ENCODE measurements around the gene OSBPL7.

Gene OSBPL7

DNA sequence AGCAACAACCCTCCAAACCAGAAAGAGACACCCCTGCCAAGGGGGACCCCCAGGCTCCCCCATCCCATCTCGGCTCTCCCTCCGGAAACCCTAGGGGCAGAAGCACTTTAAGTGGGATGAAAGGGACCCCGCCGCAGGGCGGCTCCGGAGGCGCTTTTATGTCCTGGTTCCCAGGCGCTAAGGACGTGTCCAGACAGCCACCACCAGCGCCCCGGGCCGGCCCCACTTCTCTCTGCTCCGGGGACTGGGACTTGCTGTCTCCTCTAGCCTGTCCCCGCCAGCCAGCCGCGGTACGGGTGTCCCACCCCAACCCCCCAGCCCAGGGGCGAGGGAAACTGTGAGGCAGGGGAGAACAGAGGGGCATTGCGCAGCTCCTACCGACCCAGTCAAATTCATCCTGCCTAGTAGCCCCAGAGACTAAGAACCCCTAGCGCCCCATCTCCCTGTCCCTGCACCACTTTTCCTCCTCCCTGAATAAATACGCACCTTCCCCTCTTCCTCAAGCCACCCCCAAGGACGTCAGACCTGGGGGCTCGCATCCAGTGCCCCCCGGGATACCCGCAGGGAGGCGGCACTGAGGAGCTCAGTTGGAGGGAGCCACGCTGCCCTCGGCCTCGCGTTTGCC, 25.2 kb upstream of the OSBPL7 start:
- no peak for DNase-seq

DNA sequence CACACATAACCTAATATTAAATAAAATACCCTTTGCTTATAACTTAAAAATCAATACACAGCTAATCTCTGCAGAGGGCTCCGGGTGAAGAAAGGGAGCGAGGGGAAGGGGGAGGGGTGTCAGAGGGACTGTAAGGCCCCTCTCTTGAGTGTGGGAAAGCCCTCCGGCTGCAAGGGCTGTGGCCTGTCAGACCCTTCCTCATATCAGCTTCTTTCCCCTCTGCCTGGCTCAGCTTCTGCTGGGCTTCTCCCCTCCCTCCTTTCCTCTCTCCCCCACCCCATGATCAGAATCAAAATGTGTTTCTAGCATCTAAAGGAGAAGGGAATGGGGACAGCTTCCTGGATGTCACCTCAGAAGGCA, 24.1 kb upstream of the OSBPL7 start:
- DNase-seq, result no peak

DNA sequence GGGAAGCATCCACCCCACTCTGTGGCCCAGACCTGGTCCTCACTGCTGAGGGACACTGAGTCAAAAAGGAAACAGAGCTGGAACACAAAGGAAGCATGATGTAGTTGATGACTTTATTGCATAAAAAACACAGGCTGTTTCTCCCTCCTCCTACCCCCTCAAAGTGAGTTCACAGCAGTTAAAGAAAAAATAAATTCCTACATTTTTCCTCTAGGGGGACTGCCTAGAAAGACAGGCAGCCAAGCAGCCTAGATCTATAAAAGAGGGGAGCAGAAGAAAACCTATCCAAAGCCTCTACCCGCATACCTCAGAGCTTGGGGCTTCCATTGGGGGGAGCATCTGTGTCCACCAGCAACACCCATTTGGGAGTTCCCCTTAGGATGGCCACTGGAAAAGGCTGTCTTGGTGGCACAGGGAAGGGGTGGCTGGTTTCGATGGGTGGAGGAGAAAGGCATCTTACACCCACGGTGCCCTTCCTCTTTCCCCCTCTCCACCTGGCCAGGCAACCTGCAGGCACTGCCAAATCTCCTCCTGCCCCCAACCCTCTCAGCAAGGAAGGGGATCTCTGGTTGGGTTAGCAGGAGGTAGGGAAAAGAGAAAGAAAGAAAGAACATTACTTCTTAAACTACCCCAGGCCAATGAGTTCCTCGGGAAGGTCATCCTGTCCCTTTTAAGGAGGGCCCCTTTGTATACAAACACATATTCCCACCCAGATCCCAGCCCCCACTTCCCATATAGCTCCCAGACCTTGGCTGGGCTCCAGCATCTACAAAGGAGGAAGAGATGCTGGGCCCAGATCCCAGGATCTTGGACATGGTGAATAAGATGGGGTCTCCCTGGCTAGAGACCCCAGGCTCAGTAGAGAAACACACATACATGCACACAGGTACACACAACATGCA, 23.5 kb upstream of the OSBPL7 start:
- DNase-seq, result no peak

DNA sequence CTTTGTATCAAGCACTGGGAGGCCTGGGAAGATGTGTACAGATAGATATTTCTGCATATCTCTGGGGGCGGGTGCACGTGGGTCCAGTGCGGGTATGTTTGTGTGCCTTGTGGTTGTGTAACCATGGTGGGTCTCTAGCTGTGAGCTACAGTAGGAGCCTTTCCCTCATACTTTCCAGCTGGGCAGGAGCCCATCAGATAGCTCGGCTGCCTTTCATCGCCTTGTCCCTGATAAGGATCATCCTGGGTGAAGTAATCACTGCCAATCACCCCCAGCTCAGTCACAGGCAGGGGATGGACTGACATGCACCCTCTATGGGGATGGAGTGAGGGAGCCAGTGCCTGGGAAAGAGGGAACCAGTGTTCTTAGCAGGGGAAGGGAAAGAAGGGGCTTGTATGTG, 22.6 kb upstream of the OSBPL7 start:
- DNase-seq, result no peak

DNA sequence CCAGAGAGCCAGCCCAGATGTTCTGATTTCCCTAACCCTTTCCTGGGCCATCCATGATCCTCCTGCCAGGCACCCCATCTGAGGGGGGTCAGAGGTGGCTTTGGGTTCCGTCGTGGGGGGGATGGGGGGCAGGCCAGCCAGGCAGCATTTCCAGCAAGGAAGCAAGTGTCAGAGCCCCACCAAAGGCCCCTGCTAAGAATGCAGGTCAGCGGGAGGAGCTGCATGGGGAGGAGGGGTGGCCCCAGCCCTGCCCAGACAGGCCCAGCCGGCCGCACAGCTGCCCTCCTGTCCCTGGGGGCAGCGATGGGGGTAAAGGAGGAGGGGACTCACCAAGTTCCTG, 21.8 kb upstream of the OSBPL7 start:
- DNase-seq, result no peak

DNA sequence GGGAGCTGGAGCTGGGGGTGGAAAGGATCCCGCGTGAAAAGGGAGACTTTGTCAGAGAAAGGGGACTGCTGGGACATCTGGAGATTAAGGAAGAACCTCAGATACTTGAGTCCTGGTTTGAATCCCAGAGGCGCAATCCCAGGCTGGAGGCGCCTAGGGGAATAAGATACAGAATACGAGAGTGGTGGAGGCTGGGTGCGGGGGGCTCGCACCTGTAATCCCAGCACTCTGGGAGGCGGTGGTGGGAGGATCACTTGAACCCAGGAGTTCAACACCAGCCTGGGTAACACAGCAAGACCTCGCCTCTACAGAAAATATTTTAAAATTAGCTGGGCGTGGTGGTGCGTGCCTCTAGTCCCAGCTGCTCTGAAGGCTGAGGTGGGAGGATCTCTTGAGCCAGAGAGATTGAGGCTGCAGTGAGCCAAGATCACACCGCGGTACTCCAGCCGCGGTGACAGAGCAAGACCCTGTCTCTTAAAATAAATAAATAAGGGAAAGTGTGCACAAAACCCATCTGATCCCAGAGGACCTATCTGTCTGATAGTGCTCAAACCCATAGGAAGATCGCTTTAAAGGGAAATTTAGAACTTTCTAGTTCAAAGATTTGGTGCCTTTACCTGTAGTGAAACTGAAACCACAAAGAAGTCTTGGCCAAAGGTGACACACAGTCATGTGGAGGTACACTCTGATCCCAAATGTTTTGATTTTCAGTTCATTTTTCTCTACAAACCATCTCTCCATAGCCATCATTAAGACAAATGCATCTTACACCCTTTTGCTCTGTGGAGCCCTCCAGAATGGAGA, 20.1 kb upstream of the OSBPL7 start:
- no peak for DNase-seq

DNA sequence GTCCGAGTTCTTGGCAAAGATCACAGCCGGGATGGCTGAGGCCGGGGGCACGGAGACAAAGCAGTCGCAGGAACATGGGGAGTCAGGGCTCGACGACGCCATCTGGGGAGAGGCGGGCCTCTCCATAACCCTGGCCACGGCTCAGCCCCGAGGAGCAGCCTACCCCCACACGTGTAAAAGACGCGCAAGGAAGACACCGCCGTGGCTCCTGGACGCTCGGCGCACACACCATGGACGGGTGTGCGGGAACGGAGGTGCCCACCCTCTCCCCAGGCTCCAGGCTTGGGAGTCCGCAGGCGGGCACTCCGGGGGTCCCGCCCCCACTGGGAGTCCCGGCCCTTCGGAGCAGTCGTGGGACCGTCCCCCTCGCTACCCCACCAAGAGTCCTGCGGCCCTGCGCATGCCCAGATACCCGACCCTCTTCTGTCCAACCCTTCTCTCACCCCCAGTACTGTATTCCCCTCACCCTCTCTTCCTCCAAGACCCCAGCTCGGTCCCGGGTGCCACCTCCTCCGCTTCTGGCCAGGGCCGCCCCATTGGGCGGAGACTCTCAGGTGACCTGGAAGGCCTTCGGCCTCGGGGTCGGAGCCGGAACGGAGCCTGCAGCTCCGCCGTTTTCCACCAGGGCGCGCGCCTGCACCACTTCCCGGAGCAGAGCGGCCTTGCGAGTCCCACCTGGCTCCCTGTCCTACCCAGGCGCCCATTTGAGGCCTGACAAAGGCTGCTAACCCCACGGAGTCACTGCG, 19.3 kb upstream of the OSBPL7 start, which contains the start of gene SCRN2:
Gene SCRN2, minus strand, starts transcription at position 532 of the 746 bp plus-strand sequence. Its CDS starts 430 bp downstream, at position 102.
- DNase-seq, result peak; percentile 94

DNA sequence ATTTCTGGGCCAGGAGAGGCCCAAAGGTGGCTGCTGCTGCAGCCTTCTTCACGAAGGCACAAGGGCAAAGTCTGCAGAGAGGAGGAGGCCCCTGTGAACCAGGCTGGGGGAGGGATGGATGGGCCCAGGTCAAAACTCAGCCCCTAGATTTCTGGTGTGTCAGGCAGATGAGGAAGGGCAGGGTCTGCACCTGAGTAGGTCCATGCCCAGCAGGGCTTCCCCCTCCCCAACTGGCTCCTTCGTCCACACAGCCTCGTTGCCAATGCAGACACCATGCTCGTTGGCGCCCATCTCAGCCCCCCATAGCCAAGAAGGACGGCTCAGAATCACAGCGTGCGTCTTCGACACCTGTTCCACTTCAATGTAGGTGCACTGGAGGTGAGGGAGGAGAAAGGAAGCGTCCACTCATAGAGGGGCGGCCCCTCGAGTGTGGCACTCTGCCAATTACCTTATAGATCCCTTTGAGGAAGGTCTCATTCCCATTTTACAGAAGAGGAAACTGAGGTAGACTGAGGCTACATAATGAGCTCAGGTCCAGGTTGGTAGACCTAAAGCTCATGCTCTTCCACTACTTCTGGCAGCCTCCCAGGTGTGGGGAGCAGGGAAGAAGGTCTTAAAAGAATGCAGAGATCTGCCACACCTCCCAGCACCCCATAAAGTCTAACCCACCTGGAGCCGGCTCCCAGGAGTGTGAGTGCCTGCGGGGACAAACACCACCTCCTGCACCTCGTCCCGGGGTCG, 18.6 kb upstream of the OSBPL7 start:
- no peak for DNase-seq

DNA sequence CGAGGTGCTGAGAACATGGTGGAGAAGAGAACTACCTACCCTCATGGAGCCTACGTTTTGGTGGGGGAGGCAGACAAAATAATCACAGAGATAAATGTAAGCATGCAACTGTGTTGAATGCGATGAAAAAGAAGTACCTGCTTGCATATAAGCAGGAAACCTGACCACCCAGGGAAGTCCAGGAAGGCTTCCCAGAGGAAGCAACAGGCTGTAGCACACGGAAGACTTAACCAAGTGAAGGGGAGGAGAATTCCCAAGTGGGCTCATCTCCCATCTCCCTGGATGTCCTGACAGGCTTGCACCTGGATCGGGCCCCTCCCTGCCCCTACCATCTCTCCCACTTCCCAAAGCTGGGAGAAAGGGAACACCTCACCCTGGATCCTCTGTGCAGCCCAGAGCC, 17.5 kb upstream of the OSBPL7 start:
- no peak for DNase-seq

DNA sequence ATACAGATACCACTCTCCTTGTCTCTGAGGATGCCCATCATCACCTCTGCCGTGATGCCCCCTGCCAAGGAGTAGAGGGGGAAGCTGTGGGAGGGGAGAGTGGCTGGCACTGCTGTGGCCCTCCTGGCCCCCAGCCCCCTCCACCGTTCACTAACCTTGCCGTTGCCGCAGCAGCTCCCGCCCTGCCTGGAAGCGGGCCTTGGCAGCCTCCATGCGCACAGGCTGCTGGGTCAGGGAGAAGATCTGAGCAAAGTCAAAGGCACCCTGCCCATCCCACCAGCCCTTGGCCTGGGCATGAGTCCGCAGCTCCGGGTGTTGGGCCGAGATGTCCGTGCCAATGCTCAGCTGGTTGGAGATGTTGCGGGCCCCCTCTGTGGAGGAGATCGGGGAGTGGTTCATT, 17.0 kb upstream of the OSBPL7 start:
- DNase-seq, result no peak

DNA sequence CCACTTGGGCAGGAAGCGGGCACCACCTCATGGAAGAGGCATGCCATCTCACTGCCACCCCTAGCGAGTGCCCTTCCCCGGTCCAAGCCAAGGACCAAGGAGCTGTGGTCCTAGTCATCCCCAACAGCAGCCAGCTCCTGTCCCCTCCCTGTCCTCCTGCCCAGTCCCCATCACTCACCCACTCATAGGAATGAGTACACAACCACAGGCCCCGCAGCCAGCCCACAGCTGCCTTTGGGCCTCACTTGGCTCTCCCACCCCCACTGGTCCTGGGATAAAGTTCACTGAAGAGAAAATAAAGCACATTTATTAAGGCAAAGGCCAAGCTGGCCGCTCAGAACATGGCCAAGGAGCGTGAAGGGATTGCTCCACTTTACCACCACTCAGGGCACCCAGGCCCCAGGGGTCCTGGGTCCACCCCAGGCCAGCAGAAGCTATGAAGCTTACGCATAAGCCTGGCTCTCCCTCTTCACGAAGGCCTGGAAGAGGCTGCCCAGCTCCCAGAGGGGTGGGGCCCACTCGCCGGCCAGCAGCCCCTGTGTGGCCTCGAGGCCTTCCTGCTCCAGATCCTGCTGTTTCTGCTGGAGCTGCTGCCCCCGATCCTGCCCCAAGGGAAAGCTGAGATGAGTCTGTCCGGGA, 15.9 kb upstream of the OSBPL7 start:
- no peak for DNase-seq

DNA sequence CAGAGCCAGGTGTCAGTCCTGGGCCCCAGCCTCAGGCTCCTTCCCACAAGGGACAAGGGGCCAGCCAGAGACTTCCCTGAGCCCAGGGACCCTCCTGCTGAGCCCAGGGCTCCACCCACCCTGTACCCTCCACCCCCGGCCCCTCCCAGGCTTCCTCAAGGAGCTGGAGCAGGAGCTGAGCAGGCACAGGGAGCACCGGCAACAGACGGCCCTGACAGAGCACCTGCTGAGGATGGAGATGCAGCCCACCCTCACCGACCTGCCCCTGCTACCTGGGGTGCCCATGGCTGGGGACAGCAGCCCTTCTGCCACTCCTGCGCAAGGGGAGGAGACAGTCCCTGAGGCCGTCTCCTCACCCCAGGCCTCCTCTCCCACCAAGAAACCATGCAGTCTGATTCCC, 15.0 kb upstream of the OSBPL7 start:
- no peak for DNase-seq

DNA sequence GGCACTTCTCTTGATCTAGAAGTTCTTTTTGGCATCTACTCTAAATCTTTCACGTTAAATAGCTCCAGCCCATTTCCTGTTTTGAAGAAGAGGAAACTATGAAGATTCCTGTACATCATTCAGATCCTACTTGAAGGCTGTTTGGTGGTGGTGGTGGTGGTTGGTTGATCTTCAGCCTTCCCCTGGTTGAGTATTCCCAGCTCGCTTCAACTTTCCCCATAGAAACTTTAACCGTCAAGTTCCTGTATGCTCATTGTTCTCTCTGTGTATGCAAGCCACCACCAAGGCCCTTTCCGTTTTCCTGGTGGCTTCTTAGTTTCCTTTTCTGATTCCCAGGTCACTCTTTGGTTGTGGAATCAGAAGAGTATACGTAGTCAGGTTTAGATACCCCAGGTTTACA, 13.2 kb upstream of the OSBPL7 start:
- no peak for DNase-seq

DNA sequence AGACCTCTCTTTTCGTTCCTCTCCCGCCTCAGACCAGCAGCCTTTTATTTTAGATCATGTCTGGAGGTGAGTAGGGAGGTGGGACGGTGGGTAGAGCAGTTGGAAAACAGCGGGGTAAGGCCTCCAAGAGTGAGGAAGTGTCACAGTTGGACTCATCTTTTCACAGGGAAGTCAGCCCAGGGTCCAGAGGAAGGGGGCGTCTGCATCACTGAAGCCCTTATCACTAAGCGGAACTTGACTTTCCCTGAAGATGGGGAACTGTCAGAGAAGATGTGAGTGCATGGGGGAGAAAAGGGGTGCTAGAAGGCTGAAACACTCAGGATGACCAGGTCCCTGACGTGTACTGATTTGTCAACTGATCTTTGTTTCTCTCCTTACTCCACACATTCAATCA, 10.3 kb upstream of the OSBPL7 start:
- DNase-seq, result no peak

DNA sequence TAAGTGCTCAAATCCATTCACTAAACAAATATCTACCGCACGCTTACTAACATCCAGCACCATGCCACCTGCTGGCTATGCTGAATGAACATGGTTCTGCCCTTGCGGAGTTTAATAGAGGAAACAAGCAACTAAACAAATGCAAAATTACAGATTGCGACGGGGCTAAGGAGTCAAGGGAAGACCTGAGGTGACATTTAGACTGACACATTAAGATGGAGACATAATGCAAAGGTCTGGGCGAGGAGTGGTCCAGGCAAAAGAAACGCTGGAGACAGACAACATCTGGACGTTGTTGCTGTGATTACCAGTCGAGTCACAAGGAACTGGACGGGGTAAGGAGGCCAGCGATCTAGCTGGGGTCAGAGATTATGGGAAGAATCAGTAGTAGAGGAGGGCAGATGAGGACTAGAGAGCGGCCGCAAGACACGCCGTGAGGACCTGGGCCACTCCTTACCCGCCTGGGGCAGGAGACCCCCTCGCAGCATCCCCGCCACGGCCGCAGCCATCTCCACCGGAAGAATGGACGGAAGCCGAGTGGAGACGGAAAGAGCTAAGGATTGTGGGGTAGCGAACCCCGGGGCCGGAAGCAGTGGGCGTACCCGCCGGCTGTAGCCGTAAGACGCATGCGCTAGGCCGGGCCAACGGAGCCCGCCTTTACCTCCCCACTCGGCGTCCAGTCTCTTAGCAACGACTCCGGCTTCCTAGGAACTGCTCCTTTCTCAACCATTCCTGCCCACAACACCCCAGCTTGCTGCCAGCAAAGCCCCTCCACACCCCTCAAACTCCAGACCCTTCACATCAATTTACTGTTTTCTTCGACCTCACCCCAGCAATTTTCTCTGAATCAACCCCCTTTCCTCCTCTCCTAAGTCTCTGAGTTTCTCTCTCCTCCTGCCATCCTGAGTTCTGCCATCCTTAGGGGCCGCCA, 9.7 kb upstream of the OSBPL7 start, which contains the start of the genes LRRC46 and MRPL10:
Gene LRRC46, plus strand, starts transcription at position 668 of the 931 bp plus-strand sequence. CDS start 320 bp downstream, outside the sequence.
Gene MRPL10, minus strand, starts transcription at position 539 of the 931 bp plus-strand sequence. Its CDS starts 30 bp downstream, at position 509.
- DNase-seq, result peak; percentile 96

DNA sequence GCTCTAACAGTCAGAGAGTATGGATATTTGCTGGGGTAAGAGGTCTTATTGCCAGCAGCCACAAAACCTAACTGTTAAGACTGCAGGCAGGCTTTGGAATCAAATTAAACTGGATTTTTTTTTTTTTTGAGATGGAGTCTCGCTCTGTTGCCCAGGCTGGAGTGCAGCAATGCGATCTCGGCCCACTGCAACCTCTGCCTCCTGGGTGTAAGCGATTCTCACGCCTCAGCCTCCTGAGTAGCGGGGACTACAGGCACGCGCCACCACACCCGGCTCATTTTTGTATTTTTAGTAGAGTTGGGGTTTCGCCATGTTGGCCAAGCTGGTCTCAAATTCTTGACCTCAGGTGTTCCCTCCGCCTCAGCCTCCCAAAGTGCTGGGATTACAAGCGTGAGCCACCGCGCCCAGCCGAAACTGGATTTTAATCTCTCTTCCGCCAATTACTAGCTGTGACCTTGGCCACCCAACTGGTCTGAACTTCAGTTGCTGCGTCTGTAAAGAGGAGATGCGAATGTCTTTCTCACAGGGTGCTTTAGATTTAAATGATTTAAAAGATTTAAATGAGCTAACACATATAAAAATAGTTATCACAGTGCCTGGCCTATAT, 8.9 kb upstream of the OSBPL7 start:
- no peak for DNase-seq

DNA sequence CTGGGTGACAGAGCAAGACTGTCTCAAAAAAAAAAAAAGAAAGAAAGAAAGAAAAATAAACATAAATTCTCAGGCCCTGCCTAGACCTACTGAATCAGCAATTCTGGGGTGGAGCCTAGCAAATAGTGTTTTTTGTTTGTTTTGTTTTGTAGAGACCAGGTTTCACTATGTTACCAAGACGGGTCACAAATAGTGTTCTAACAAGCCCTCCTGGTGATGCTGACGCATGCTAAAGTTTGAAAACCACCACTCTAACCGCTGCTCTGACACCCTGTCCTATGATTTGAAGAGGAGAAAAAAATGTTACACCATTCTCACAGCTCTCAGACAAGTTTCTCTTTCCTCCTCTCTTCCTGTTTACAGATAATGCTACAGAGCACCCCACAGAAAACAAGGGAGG, 8.3 kb upstream of the OSBPL7 start:
- DNase-seq, result no peak

DNA sequence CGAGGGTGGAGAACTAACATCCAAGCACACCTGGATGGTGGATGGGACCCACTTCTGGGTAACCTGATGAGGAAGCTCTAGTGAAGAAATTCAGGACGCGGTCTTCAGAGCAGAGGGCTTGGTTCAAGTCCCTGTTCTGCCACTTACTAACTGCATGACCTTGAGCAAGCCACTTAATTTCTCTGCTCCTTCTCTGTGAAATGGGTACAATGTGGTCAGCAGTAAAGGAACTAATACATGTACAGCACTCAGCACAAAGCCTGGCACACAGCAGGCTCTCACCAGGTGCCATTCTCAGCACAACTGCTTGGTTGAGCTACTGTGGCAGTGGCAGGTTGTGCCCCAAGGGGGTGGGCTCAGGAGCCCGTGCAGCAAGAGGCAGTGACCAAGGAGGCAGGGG, 1.9 kb upstream of the OSBPL7 start:
- DNase-seq, result no peak

DNA sequence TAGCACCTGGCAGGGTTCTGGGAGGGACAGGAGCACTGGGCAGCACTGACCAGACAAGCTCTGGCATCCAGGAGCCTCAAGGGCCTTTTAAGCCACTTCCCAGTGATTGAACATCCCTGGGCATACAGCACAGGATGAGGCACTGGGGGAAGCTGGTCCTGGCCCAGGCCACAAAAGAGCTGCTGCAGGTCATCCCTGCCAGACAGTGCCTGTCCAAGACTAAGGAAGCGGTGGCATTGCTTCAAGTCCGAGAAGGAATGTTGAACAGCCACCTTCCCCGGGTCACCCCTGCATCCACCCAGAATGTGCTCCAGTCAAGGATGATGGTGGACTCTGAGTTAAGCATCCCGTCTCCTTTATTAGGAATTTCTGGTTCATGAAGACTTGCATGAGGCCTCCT, 1.2 kb upstream of the OSBPL7 start:
- DNase-seq, result no peak

DNA sequence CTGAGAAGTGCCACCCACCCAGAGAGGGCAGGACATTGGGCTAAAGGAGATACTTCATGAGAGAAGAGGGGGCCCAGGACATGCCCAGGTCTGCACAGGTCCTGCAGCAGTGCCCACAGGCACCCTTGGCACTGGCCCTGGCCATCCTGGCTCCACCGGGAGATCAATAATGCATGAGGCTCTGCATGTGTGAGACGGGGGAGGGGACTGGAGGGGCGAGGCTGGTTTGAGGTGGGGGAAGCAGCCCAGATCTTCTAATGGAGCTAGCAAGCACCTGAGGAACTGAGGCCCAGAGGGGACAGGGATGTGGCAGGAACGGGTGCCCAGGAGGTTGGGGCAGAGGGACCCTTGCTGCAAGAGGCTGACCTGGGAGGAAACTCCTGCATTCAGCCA, 567 bp downstream of the OSBPL7 start:
- no peak for DNase-seq

All from right forelimb (tissue), 1 donor.